Aorta (tissue), 5 donors: ENCODE data around the gene MKKS. TPM values are rescaled to one million over a fixed set of nuclear protein-coding genes. Genes with fewer than 3 reads are reported as not detected.

Experiments
- ATAC-seq: fragments of 200-7000 bp; cut with Tn5 transposase; one replicate; pipeline ENCODE4 v1.9.1; 2022; ENCODE audit warnings: moderate library complexity; ENCODE audit not compliant: low FRiP score
- DNase-seq, 2 donors: peaks; one replicate each; pipeline ENCODE4 v3.0.0-alpha.2; 2020
- H3K27ac ChIP-seq, 2 donors: one replicate each; pipeline ENCODE4 v1.5.1; 2013; ENCODE audit warnings: low read length in 2 of 2, mild to moderate bottlenecking in 2 of 2, moderate library complexity in 2 of 2, control low read depth in 1 of 2, inconsistent platforms in 1 of 2, low read depth in 1 of 2
- H3K27me3 ChIP-seq, 2 donors: one replicate each; pipeline ENCODE4 v1.6.1; 2013; ENCODE audit warnings: control low read depth in 1 of 2, low read length in 1 of 2, mild to moderate bottlenecking in 1 of 2, moderate library complexity in 1 of 2; ENCODE audit not compliant: insufficient read depth in 2 of 2, control insufficient read depth in 1 of 2
- H3K36me3 ChIP-seq, 2 donors: one replicate each; pipeline ENCODE4 v1.6.1; 2013; ENCODE audit warnings: control low read depth in 1 of 2, low read length in 1 of 2, mild to moderate bottlenecking in 1 of 2; ENCODE audit not compliant: insufficient read depth in 2 of 2, control insufficient read depth in 1 of 2
- H3K4me1 ChIP-seq, 2 donors: one replicate each; pipeline ENCODE4 v1.6.1; 2013; ENCODE audit warnings: low read length in 2 of 2, control low read depth in 1 of 2, mild to moderate bottlenecking in 1 of 2, moderate library complexity in 1 of 2; ENCODE audit not compliant: insufficient read depth in 2 of 2, control insufficient read depth in 1 of 2
- H3K4me3 ChIP-seq, 2 donors: one replicate each; pipeline ENCODE4 v1.5.1; 2013; ENCODE audit warnings: low read length in 2 of 2, control low read depth in 1 of 2, mild to moderate bottlenecking in 1 of 2
- H3K9me3 ChIP-seq: one replicate; pipeline ENCODE4 v1.6.1; 2013; ENCODE audit warnings: mild to moderate bottlenecking, low read length; ENCODE audit not compliant: control insufficient read depth
- WGBS, 2 donors: extraction: QIAGEN DNeasy Blood & Tissue Kit; methylation state at CpG; one replicate each; pipeline ENCODE4 v1.1.7; 2013; 5-methylcytosine and 5-hydroxymethylcytosine counted together
- intact Hi-C, 2 donors: fragments of 100-400 bp; cut with DNase I; formaldehyde crosslinking; loops; one replicate each; pipeline versions ENCODE4 v1.14.2 to v1.15.0; 2022
- polyA plus RNA-seq, 2 donors: library from polyadenylated mRNA; stranded (reverse); fragments of 200-250 nt; gene quantifications; one replicate each; pipeline ENCODE4 v1.2.3, GENCODE V29; 2013
- total RNA-seq, 2 donors: library from RNA; stranded (reverse); fragmentation: NEBNext Ultra II Directional; extraction: Animal tissue kit (Norgen Biotek cat#: 25700); gene quantifications; one replicate each; pipeline ENCODE4 v1.2.1, GENCODE V29; 2021
- donor health status: healthy with polysubstance abuse.
- donor health status: Bipolar disorder and iron deficiency.
- donor health status: DM: no; HTN: no; CAD: no.
- donor health status: DM: no; HTN: no; CAD: no.
- donor health status: DM: yes; HTN: yes; CAD: no.

MKKS gene
- total and polyA plus RNA-seq, 4 donors, result 12.0 to 19.4 (median 16.9) TPM

DNA sequence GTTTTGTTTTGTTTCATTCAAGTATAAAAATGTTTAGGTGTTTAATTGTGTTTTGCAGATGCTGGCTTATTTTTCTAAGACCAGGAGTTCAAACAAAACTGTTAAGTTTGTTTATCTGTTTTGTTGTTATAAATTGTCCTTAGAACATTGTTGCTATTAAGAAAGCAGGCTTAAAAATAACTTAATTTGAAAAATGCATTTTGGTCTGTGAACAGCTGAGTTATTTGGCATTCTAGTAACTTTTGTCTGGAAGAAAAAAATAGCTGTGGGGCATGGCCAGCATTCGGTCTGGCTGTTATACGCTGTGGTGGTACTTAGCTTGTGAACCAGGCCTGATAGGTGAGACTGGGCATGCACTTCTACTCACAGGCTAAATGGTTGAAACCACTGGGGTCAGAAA lies 38.8 kb upstream of the MKKS start:
- peaks cover 2% of the 10 kb centered on the region for H3K9me3 ChIP-seq
- intact Hi-C loops, result no loop called here
- H3K27ac ChIP-seq, result peak overlapping the region; percentile 42 to 60
- DNase-seq, result no peak
- 5% methylated on average over 2 of the region's 2 CpGs for WGBS, 2 donors
- ATAC-seq, result no peak
- H3K27me3 ChIP-seq, result no peaks in the 10 kb centered on the region
- no peak overlapping the region for H3K4me3 ChIP-seq
- H3K4me1 ChIP-seq, result peaks cover 4 to 5% of the 10 kb centered on the region in 2 donors
- no peaks in the 10 kb centered on the region for H3K36me3 ChIP-seq

- Histone ChIP-seq H3K4me1 (peaks cover 5 to 8% of the 10 kb centered on the region in 2 donors), H3K27me3 (no peaks in the 10 kb centered on the region), H3K9me3 (peaks cover 2% of the 10 kb centered on the region), H3K4me3 (no peak overlapping the region), H3K36me3 (no peaks in the 10 kb centered on the region), H3K27ac (no peak overlapping the region)
- DNase-seq (no peak), ATAC-seq (no peak)
- 84 to 87% methylated on average over 6 of the region's 6 CpGs for WGBS, 2 donors
- intact Hi-C loops, result no loop called here
Measured at GRCh38 chr20:10470276-10470675, 36.3 kb upstream of the MKKS start.

DNA sequence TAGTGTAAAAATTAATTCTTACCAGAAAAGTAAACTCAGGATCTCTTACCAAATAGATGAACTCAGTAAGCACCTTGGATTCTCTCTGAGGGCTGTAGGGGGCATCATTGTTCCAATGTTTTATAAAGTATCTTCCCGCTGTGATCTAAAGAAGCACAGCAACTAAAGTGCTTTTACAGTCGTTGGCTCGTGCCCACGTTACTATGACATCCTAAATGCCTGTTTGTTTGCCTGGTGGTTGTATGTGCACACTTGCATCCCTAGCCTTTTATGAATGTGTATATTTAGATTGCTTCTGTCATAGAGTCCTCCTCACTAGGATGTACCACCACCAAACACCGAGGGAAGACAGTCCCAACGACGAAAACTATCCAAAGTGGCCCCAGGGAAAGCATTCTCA lies 35.6 kb upstream of the MKKS start:
- Histone ChIP-seq H3K27me3 (no peaks in the 10 kb centered on the region), H3K4me3 (no peak overlapping the region), H3K9me3 (peaks cover 2% of the 10 kb centered on the region), H3K4me1 (peaks cover 5 to 8% of the 10 kb centered on the region in 2 donors), H3K27ac (peak overlapping the region in 1 of 2 donors; percentile 13), H3K36me3 (no peaks in the 10 kb centered on the region)
- ATAC-seq (peak; percentile 84), DNase-seq (peak in 1 of 2 donors; percentile 69)
- intact Hi-C loops, result loop anchor here (2.0 to 10.0 kb wide), 8 partner anchors 83 to 1075 kb away; partner anchors contain the start of gene JAG1 (in 1 of the 2)
- WGBS, 2 donors, result 19 to 21% methylated on average over 7 of the region's 7 CpGs

GRCh38 chr20:10469056-10469455 lies 35.0 kb upstream of the MKKS start:
- ATAC-seq, result no peak
- H3K4me1 ChIP-seq, result peaks cover 5 to 8% of the 10 kb centered on the region in 2 donors
- no peak for DNase-seq
- peaks cover 2% of the 10 kb centered on the region for H3K9me3 ChIP-seq
- H3K27me3 ChIP-seq, result no peaks in the 10 kb centered on the region
- H3K36me3 ChIP-seq, result no peaks in the 10 kb centered on the region
- no peak overlapping the region for H3K27ac ChIP-seq
- H3K4me3 ChIP-seq, result no peak overlapping the region
- intact Hi-C loops, result loop anchor here (2.0 to 10.0 kb wide), 8 partner anchors 83 to 1076 kb away; partner anchors contain the start of gene JAG1 (in 1 of the 2)
- WGBS, 2 donors, result 9 to 21% methylated on average over 2 of the region's 2 CpGs

DNA sequence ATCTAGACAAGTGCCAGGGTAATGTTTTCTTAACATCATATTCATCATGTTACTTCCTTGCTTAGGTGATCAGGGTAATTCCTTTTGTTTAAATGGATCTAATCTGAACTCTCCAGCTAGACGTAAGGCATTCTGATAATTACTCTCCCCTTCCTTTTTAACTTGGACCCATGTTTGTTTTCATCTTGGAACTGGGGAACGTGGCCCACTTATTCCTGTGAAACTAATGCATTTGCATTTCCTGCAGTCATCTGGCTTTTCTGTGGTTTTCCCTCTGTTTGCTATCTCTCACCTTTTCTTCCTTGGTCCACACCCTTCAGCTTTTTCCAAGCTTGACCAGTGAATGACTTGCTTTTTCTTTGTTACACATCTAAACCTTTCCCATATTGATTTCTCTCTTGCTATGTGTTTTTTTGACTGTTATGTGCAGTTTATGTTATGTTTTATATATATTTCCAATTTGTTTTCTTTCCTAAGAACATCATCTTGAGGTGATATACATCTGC lies 34.4 kb upstream of the MKKS start:
- Histone ChIP-seq H3K9me3 (peaks cover 2% of the 10 kb centered on the region), H3K27me3 (no peaks in the 10 kb centered on the region), H3K27ac (no peak overlapping the region), H3K36me3 (no peaks in the 10 kb centered on the region), H3K4me1 (peaks cover 5 to 8% of the 10 kb centered on the region in 2 donors), H3K4me3 (no peak overlapping the region)
- DNase-seq (no peak), ATAC-seq (no peak)
- 7 to 14% methylated on average over 2 of the region's 2 CpGs for WGBS, 2 donors
- intact Hi-C loops, result loop anchor here (2.0 to 10.0 kb wide), 8 partner anchors 84 to 1076 kb away; partner anchors contain the start of gene JAG1 (in 1 of the 2)

DNA sequence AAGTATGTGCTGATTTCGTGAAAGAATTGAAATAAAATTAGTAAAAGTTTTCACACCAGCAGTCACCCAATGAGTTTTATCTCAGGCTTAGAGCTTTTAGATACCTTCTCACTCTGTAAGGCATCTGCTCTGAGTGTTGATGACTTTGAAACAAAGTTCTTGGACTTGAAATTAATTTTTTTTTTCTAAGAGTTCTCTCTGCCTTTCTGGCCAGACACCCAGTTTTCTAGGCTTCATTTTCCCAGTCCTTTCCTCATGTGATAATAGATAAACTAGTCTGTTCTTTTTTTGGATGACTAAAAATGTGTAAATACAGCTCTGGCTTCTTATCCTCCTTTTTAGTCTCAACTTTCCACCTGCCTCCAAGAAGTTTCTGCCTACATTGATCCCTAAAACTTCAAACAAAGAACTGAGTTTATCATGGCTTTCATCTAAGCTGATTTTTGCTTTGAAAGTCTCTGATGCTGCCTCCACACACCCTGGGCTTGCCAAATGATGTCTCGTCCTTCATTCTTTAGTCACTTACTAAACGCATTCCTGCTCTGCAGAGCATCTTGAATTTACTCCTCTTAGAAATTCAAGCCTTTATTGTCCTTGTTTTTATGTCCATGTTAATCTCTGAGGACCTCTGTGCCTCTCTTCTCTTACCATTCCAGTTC lies 33.8 kb upstream of the MKKS start:
- Histone ChIP-seq H3K36me3 (no peaks in the 10 kb centered on the region), H3K27ac (peak overlapping the region in 1 of 2 donors; percentile 70), H3K27me3 (no peaks in the 10 kb centered on the region), H3K9me3 (peaks cover 2% of the 10 kb centered on the region), H3K4me1 (peaks cover 5 to 8% of the 10 kb centered on the region in 2 donors), H3K4me3 (peak overlapping the region in 1 of 2 donors; percentile 18)
- DNase-seq (no peak), ATAC-seq (no peak)
- intact Hi-C loops, result loop anchor here (2.0 to 10.0 kb wide), 8 partner anchors 84 to 1077 kb away; partner anchors contain the start of gene JAG1 (in 1 of the 2)
- WGBS, 2 donors, result 4 to 9% methylated on average over 3 of the region's 3 CpGs

DNA sequence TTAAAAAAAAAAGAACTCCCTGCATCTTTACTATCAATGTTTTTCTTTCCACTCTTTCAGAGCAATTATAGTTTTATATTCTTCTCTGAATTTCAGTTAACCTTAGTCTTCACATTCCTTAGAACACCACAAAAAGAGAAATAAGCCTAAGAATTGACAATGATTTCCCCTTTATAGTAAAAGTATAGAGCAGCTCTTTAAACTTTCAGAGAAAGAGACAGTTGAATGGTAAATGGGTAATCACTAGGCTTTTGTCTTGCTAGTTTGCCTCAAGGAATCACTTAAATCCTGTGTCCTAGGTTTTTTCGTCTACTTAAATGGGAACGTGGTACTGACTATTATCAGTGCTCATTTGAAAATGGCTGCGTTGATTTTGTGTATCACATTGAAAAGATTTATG lies 32.8 kb upstream of the MKKS start:
- no peak for DNase-seq
- 11% methylated on average over 3 of the region's 3 CpGs for WGBS, 2 donors
- no peaks in the 10 kb centered on the region for H3K36me3 ChIP-seq
- H3K27me3 ChIP-seq, result no peaks in the 10 kb centered on the region
- H3K4me1 ChIP-seq, result peaks cover 5 to 8% of the 10 kb centered on the region in 2 donors
- H3K4me3 ChIP-seq, result peak overlapping the region in 1 of 2 donors; percentile 26
- intact Hi-C loops, result loop anchor here (5.0 to 10.0 kb wide), 7 partner anchors 85 to 1078 kb away; partner anchors contain the start of gene JAG1 (in 1 of the 2)
- ATAC-seq, result no peak
- H3K27ac ChIP-seq, result no peak overlapping the region
- H3K9me3 ChIP-seq, result peaks cover 1% of the 10 kb centered on the region

DNA sequence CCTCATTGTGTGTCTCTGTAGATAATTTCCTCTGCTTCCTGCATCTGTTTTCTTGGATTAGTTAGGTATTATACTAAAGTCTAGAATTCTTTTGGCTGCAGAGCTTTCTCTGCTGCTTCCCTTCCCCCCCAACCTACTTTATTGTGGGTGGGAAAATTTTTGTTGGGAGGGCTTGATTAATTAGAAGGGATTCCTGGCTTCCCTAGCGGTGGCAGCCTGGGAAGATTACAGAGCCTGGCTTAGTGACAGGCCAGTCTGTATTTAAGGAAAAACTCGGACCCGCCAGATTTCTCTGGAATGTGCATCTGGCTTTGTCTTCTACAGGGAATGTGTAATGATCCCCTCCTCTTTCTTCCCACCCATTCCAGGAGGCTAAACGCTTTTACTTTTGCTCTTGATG lies 32.3 kb upstream of the MKKS start:
- DNase-seq (no peak), ATAC-seq (peak; percentile 25)
- WGBS, 2 donors, result 7% methylated on average over 4 of the region's 4 CpGs
- H3K27ac ChIP-seq, result peak overlapping the region; percentile 79 to 93
- peak overlapping the region; percentile 30 to 61 for H3K4me3 ChIP-seq
- no peaks in the 10 kb centered on the region for H3K36me3 ChIP-seq
- H3K9me3 ChIP-seq, result no peaks in the 10 kb centered on the region
- H3K27me3 ChIP-seq, result no peaks in the 10 kb centered on the region
- peaks cover 5 to 8% of the 10 kb centered on the region in 2 donors for H3K4me1 ChIP-seq
- intact Hi-C loops, result loop anchor here (5.0 to 10.0 kb wide), 7 partner anchors 86 to 1078 kb away; partner anchors contain the start of gene JAG1 (in 1 of the 2)
